ENCODE results near the gene SPZ1.
"Not testable (repeated sequence)": the region's sequence is repeated elsewhere in the genome, so short reads cannot be mapped to it uniquely, and the experiment has no call there.

DNA sequence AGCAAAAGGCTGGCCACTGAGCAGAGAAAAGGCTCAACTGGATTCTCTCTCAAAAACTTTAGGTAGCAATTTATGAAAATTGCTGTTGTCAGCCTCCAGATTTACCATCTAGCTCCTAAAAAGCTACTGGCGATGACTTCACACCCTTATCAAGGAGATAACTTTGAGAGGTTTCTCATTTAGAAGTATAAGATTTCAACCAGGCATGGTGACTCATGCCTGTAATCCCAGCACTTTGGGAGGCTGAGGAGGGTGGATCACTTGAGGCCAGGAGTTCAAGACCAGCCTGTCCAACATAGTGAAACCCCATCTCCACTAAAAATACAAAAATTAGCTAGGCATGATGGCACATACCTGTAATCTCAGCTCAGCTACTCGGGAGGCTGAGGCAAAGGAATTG, 49.3 kb upstream of the SPZ1 start:
- not testable (repeated sequence) for TF ChIP-seq ZNF274 (IDR thresholded peaks at IDR 0.05; ENCODE audit: low read depth, low read length); YY1 (IDR thresholded peaks at IDR 0.05; ENCODE audit: insufficient read depth, insufficient read length); SUZ12 (IDR thresholded peaks at IDR 0.05; ENCODE audit: extremely low read depth, insufficient read depth, insufficient read length)
